GM15510 (cell line): ENCODE measurements around the gene CCL15.

Experiments used
- POLR2A ChIP-seq: IDR thresholded peaks from 3 replicates; pipeline ENCODE4 v1.6.1; 2011; ENCODE audit warnings: borderline replicate concordance; ENCODE audit not compliant: insufficient read length; ENCODE audit errors: extremely low read depth

The CCL15 gene

DNA sequence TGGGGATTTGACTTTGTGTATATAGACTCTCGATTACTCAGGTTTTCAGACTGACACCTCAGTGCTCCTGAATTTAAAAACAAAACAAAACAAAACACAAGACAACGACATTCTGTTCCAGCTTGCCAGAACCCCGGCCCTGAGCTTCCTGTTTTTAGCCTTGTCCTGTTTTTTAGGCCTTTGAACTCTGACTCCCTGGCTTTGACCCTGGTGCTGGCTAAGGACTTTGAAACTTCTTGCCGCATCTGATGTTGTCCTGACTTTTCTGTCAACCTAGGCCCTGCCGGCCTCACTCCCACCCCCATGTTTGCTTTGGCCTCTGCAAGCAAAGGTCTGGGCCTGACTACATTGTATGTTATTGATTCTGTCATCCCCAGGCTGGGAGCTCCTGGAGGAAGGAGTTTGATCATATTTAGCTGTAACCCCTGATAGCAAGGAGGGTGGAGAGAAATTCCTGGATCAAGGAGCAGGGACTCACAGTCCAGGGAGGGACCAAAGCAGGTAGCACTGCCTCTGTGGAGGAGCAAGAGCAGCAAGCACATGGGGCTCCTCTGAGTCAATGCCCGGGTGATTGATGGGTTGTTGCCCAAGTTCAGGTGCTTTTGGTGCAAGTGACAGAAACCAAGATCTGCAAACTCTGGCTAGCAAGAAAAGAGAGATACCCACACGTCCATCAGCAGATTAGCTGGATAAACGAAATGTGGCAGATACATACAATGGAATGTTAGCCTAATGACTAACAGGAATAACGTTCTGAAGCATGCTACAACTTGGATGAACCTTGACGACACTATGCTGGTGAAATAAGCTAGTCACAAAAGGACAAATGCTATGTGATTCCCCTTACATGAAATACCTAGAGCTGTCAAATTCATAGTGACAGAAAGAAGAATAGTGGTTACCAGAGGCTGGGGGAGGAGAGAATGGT is 27.8 kb downstream of the CCL15 start:
- no peak for TF ChIP-seq POLR2A

DNA sequence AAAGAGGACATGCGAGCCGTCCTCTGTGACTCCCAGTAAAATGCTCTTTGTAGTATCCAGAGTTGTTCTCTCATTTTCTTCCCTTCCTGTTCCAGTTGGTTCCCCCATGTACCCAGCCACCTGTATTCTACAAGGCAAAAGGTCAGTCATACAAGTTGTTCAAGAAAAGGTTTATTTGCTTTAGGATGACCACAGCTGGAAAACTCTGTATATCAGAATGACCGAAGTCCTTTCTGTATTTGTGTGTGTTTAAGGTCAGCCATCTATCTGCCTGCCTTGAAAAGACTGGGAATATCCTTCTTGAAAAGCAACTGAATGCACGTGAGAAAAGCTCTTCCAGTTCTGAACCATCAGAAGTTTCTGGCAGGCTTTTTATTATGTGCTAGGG is 28.4 kb downstream of the CCL15 start:
- no peak for TF ChIP-seq POLR2A

- TF ChIP-seq POLR2A = no peak
Observed at GRCh38 chr17:35972535-35972934, 28.8 kb downstream of the CCL15 start.

DNA sequence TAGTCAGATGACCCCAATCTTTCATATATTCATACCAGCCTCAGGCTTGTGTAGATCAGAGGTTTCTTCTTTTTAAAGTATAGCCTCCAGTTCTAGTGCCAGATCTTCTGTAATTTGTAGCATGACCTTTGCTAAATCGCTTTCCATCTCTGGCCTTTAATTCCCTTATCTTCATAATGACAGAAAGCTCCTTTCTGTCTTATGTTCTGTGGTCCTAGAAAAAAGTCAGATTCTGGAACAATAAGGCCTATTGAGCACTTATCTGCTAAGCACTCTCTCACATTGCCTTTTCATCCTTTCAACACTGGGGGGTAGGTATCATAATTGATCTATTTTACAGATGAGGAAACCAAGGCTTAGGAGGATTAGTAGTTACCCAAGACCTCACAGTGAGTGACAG is 29.3 kb downstream of the CCL15 start:
- no peak for TF ChIP-seq POLR2A

DNA sequence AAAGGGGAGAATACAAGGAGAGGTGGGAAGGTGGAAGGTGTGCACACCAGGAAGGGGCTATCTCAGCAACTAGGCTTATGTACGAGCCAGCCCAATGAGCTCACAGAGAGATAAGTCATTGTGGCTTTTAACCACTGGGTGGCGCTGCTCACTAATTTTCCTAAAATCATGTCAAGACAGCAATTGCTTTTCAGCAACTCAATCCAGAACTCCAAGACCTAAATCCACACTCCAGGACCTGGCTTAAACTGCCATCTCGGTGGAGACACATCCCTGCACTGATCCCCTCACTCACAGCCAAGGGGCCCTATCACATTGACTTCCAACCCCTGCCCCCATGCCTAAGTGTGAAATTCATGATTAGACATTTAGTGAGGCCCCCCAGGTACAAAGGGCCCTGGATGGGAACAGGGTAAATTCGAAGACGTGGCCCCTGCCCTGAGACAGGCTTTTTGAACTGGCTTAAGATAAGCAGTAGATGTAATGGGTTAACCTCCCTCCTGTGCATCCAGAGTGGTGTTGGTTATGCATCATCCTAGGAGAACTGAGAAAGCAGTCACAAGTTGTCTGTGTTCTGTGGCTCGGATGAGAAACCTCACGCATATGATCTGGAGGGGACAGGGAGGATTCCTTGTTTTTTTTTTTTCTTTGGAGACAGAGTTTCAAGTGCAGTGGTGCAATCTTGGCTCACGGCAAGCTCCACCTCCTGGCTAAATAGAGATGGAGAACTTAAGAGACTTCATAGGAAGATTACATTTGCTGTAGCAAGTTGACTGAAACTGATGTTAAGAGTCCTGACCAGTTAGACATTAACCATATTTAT is 31.6 kb downstream of the CCL15 start:
- no peak for TF ChIP-seq POLR2A

DNA sequence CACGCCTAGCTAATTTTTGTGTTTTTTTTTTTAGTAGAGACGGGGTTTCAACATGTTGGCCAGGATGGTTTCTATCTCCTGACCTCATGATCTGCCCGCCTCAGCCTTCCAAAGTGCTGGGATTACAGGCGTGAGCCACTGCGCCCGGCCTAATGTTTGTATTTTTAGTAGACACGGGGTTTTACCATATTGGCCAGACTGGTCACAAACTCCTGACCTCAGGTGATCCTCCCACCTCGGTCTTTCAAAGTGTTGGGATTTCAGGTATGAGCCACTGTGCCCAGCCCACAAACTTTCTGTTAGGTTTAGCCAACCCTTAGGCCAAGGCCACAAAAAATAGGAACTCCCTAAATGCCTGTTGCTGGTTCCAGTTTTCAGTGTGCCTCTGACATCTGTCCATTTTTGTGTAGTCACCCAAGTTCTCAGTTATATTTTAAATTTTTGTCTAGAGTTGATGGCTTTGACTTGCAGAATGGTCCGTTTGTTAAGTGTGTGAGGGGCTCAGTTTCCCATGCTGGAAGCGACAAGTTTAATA is 32.8 kb downstream of the CCL15 start:
- TF ChIP-seq POLR2A = no peak

DNA sequence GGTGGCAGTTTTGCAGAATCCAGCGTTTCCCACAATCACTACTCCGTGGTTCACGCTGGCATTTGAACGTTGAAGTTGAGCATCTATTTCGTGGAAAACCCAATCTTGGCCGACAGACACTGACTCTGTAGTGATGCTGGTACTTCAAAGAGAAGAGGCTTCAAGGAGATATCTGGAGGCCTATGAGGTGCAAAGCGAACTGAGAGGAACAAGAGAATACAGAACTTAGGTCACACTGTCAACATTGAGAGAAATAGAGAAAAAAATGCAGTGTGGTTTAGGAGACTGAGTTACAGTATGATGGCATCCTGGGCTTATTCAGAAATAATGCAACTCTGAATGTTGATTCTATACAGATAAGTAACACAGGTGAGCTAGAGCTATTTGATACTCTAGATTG is 36.1 kb downstream of the CCL15 start:
- no peak for TF ChIP-seq POLR2A

DNA sequence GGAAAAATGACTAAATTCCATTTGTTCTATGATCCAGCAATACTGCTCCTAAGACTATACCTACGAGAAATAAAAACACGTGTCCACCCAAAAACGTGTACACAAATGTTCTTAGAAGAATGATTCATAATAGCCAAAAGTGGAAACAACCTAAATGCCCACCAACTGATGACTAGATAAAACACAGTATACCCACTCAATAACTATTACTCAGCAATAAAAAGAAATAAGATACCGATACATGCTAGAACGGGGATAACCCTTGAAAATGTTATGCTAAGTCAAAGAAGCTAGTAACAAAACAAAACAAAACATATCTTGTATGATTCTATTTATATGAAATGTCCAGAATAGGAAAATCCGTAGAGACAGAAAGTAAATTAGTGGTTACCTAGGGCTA is 37.7 kb downstream of the CCL15 start:
- TF ChIP-seq POLR2A = no peak

GRCh38 chr17:35953720-35954119 is 47.6 kb downstream of the CCL15 start:
- TF ChIP-seq POLR2A = no peak

GRCh38 chr17:35949401-35949800 is 52.0 kb downstream of the CCL15 start:
- TF ChIP-seq POLR2A = no peak

GRCh38 chr17:35948092-35948491 is 53.3 kb downstream of the CCL15 start:
- TF ChIP-seq POLR2A = no peak
